KBM-7 (cell line): ENCODE measurements around the gene MRPS6.

Source experiments
- DNase-seq: peaks from one replicate; pipeline ENCODE4 v3.0.0-alpha.2; 2015
- in situ Hi-C: fragments of 300-500 bp; cut with MboI; formaldehyde crosslinking; loops from 2 replicates; pipeline ENCODE4 v1.14.3; 2020; ENCODE audit warnings: low sequenced_read_pairs, low pct_unique_long_range_greater_than_20kb, mixed read lengths

Gene MRPS6

DNA sequence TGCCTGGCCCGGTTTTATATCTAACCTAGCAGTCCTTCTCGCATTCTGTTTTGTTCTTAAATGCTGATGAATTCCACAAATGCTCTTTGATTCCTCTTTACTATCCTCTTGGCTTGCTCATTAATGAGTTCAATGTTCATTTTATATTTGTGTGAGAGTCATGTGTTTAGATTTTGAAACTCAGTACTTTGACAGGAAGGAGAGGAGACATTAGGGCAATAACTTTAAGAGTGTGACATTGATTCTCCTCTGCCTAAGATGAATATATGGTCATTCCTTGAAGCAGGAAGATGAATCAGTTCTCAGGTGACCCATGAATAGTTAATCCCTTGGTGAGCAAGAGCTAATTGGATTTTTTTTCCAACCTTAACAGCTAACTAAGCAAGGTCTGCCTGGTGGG, 84.1 kb downstream of the MRPS6 start:
- DNase-seq, result no peak
- in situ Hi-C loops, result no loop called here

DNA sequence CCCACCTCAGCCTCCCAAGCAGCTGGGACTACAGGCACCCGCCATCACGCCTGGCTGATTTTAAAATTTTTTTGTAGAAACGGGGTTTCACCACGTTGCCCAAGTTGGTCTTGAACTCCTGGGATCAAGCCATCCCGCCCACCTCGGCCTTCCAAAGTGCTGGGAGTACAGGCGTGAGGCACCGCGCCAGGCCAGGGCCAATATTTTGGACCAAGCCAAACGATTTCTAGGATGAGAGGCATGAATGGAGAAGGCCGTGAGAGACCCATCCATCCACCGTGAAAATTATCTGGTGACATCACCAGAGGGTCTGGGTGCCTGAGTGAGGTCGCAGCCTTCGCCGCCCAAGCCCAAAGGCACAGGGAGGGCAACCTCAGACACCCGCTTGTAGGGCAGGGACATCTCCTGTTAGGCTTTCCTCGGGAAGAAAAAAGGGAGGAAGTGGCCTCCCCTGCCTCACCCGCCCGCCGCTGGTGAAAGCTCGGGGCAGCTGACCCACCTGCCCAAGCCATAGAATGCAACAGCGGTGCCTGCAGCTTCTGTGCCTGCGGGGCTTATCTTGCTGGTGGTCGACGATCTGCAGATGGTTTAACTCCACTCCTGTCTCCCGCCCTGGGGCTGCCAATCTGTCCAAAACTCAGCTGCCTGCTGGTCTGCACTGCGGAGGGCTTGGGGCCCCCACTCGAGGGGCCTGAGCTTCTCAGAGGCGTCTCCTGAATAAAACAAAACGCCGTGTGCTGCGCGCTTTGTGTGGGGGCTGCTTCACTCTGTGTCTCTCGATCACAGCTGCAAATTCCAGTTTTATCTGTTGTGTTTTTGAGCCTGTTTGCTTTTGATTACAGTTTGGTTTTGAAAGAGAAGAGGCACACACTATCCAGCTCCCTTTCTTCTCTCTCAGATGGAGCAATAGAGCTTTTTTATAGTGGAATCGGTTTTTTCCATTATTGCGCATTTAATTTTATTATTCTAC, 85.8 kb downstream of the MRPS6 start:
- DNase-seq, result no peak

DNA sequence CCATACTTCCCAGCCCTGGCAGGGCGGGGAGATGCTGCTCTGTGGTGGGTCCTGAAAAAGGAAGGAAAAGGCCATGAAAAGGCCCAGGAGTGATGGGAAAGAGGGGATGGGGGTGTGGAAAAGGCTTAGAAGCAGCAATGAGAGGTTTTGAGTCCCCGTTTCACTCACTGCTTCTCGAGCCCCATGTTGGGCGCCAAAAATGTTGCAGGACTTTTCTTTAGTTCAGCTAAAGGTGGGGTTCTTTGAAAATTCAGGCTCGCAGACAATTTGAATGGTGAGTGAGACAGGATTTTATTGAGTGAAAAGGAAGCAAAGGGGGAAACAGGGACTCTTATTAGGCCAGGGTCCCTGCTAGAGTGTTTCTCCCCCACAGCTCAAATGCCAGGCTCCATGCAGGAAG, 93.1 kb downstream of the MRPS6 start:
- no peak for DNase-seq
- in situ Hi-C loops, result no loop called here

More for the DNA sequence above, 85.8 kb downstream of the MRPS6 start:
- in situ Hi-C loops, result no loop called here

DNA sequence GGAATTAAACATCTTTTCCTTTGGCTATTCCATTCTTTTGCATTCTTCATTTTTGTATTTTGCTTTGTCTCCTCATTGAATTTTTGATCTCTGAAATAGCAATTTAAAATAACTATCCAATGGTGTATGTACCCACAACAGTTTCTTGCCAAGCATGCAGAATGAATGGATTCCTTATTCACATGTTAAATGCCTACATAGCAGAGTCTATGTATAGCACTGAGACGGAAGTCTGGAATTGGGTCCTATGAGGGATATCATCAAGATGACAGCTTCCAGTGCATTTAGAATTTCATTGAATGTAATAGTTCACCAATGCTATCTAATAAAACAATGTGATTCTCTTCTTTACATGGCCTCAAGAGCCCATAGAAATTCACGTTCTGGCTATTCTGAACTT, 97.5 kb downstream of the MRPS6 start:
- DNase-seq, result no peak
- in situ Hi-C loops, result no loop called here

DNA sequence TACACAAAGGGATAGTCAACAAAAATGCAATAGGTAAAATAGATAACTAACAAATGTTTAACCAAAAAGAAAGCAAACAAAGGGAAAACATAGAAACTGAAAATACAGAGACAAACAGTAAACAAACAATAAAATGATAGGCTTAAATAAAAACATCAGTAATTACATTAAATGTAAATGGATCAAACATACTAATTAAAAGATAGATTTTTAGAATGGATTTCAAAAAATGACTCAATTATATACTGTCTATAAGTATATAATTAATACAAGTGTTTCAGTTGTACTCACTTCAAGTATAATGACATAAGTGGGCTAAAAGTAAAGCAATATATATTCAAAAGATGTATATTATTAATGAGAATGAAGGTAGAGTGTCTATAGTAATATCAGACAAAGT, 101.1 kb downstream of the MRPS6 start:
- DNase-seq, result no peak
- in situ Hi-C loops, result no loop called here

DNA sequence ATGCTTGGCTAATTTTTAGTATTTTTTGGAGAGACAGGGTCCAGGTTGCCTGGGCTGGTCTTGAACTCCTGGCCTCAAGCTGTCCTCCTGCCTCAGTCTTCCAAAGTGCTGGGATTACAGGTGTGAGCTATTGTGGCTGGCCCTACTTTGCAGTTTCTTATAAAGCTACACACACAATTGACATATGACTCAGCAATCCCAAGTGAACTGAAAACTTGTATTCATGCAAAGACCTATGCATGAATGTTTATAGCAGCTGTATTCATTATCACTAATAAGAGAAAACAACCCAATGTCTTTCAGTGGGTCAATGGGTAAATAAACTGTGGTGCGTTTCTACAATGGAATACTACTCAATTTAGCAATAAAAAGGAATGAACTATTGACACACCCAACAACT, 103.1 kb downstream of the MRPS6 start:
- in situ Hi-C loops, result no loop called here

DNA sequence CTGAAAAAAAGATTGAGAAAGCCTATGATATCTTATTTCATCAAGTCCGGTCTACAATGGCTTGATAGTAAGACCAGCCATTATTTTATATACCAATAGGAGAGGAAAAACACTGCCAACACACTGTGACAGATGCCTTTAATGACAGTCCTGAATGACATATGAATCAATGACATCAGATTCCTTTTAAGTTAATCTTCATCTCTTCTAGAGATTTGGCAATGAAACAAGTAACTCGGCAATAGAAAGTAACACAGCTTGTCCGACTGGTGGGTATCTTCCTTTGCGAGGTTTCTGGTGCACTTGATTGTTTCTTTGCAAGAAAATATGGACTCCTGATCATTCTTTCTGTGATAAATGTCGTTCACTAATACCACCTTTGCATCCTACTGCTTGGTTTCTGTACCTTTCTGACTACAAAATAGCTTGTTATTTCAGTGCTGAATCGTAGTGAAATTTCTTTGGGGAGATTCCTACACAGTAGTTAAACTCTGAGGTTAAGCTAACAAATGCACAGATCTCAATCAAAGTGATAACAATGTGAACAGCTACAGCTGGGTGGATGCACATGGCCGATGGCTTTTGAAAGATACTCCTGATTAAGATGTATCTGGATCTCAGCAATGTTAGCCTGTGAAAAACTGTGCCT, 104.7 kb downstream of the MRPS6 start:
- no peak for DNase-seq
- in situ Hi-C loops, result no loop called here

More for the DNA sequence above, 103.1 kb downstream of the MRPS6 start:
- no peak for DNase-seq

DNA sequence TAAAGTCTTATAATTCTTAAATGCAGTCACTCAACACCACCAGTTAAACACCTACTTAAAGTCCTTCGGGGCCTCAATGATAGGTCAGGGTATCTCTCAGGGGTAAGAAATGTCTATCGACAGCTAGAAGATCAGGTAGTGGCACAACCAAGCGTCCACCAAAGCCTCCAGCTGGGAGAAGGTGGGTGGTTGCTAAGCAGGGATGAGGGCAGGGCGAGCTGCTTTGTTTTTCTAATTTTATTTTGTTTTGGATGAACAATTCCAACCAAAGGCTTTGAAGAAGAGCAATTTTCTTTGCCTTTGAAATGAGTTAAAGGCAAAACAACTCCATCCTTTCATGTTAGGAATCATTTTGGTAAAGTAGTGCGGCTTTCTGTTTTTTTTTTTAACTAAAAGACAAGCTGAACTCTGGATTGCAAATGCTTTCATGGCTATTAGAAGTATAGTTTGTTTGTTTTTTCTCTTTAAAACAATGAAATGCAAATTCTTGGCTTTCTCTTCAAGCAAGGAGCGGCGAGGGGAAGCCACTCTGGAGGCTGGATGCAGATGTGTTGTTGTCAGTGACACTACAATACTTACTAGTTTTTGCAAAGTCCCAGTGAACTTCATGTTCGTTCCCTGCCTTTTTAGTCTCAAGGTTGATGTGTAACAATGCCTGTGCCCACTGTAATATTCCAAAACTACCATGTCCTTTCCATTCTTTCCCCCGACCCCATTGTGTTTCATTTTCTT, 106.0 kb downstream of the MRPS6 start:
- in situ Hi-C loops, result no loop called here
- no peak for DNase-seq

DNA sequence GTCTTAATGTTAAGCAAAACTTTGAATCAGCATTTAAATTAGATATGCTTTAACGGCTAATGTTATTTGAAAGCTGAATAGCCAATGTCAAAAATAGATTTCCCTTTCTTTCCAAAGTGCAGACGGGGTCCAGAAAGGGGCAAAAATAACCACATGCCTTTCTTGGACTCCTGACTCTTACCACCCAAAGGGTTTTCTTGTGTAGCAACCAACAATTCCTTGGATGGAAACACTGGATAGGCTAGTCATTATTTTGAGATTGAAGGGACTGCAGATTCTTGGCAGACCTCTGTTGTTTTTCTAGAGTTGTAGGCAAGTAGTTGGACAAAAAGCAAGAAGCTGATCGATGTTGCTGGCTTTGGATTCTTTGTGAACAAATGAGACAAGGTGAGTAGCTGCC, 107.0 kb downstream of the MRPS6 start:
- in situ Hi-C loops, result no loop called here
- DNase-seq, result no peak

DNA sequence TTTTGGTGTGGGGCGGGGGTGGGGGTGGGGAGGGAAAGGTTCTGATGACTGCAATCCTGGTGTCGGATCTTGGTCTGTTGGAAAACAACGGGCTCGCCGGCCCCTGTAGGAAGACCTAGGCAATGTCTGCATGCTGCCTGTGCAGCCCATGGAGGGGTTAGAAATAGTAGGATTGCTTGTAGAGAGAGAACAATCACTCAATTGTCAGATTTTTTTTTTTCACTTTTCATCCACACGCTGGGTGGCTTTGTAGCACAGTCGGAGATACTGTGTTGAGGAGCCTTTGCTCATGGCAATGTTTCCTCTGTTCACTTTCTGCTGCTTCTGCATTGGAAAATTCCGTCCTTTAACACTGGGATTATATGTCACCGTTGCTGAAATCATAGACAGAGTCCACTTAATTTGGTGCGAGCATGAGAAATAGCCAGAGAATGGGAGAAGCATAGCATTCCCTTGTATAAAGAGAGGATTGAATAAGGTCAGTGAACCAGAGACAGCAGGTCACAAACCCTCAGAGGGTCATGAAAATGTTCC, 107.5 kb downstream of the MRPS6 start:
- DNase-seq, result no peak
- in situ Hi-C loops, result no loop called here

DNA sequence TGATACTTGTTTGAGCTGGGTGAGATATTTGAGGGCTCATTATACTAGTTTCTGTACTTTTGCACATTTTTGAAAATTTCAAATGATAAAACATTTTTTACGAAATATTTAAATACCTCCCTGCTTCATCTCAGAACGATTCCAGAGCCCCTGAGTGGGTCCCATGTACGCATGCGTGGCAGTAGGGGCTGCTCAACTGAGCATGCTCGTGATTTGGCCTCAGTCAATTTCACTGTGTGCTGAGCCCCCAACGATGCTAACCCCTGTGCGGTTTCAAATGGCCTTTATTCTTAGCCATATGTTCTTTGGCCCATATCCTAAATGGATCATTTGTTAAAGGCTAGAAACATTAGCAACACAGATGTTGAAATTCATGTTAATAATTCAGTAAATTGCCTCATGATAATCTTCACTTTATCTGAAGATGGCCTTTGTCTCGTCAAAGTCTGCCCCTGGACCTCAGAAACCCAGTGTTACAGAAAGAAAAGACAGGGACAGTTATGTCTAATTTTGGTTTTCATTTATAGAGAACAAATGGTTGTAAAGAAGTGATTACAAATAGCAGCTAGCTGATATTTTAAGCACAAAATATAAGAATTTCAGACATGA, 108.2 kb downstream of the MRPS6 start:
- no peak for DNase-seq

DNA sequence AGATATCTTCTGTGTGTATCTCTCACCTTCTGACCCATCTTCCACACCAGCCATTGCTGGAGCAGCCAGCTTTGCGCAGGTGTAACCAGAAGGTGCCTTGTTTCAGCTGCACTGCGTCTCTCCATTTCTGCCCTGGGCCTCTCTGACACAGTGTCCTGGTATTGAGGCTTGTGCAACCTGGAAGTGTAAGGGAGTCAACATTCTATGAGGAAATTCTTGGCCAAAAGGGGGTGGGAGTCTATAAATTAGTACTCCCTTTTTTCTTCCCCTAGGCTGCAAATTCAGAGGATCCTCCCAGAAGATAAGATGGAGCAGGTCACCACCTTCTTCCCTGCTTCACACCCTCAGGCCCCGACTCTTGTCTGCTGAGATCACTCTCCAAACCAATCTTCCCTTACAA, 109.1 kb downstream of the MRPS6 start:
- in situ Hi-C loops, result no loop called here
- DNase-seq, result no peak

More for the DNA sequence above, 108.2 kb downstream of the MRPS6 start:
- in situ Hi-C loops, result no loop called here

DNA sequence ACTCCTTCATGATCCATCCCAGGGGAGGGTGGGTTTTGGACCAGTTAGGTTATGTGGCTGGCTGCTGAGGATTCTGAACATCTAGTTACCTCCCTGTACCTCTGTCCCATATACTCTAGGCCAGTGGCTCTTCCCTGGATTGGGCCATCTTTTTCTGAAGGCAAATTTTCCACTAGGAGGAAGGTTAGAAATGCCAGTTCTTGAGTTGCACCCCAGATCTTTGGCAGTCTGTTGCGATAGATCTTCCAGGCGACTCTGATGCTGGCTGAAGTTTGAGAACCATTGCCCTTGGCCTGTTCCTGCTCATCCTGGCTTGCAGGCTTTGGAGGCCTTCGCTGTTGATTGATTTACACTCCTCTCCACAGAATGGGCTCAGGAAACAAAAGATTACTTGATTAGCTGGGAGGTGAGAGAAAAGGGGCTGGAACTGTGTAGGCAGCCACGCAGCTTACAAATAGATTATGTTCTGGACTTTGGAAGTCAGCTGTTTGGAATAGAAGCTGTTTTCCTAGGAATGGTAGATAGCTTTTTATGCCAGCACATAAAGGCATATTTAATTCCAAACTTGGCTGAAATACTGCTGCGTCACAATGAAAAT, 110.1 kb downstream of the MRPS6 start:
- DNase-seq, result no peak
- in situ Hi-C loops, result no loop called here

DNA sequence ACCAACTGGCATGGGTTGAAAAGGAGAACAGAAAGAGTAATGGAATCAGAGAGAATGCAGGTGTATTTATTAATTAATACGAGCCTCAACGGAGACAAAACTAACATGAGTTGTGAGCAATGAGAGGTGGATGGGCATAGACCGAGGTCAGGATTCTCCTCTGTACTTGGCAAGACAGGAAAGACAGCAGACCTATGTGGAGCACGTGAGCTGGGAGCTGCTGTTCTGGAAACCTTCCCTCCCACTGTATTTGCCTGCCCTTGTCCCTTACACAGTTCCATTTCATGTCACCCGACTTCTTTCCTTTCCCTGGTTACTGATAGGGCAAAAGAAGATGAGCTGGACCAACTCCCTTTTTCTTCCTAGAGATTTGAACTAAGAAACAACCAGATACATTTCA, 110.9 kb downstream of the MRPS6 start:
- DNase-seq, result no peak
- in situ Hi-C loops, result no loop called here

DNA sequence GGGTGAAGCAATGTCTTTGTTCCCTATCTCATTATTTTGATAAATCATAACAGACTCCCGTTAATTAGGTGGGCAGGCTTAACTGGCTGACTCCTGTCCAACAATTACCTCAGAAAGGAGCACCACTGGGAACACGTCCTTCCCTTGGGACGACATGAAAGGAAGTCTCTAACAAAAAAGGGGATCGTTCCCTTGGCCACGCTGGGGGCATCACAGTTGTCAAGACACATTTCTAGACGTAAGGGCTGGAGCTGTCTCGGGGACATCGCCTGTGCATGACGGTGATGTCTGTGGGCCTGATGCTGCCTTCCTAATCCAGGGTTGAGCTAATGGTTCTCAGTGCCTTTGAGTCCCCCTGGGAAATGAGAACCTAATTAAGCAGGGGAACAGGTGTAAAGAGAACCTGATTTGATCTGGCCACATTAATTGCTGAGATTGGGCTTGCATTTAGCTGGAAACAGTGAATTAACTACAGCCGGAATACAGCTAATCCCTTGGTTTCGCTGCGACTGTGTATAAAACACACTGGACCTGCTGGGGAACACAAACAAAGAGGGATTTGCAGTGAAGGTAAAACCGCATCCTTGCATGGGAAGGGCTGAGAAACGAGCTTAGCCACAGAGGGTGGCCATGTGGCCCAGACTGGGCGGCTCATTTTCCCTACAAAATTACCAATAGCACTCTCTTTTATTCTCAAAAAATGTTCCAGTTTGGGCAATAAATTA, 111.8 kb downstream of the MRPS6 start:
- DNase-seq, result no peak
- in situ Hi-C loops, result no loop called here

DNA sequence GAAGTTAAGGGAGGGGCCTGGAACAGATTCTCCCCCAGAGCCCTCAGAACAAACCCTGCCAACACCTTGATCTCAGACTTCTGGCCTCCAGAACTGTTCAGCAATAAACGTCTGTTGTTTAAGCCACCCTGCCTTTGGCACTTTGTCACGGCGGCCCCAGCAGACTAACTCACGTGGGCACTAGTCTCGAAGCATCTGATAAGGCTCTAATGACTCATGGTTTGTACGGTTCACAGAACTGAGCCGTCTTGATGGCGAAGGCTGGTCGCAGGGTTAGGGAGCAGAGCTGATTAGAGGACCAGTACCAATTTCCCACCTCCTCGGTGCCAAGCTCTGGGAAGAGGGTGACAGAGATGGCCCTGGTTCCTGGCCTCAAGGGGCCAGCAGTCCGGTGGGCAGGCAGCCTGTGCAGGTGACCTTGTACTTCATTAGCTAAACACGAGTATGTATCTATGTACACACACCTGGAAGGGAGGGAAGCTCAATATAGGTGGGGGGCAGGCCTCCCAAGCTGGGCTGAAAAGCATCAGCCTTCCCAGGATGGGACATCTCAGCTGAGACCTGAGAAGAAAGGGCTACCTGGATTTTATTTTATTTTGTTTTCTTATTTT, 112.8 kb downstream of the MRPS6 start:
- DNase-seq, result no peak
- in situ Hi-C loops, result no loop called here

DNA sequence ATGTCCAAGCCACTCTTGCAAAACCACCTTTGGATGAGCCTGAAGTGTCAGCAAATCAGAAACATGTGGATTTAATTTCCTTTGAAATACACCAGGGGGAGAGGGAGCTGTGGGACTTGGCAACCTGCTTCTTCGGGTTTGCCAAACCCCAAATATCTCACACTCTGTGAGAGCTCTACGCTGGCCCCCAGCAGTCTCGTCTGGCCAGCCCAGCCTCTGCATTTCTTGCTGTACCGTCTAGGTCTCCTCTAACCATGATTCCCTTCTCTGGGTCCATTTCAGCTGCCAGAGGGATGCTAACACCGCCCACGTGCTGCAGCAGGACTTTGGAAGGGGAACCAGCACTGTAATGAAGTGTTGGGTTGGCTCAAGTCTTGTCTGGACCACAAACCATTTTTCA, 114.6 kb downstream of the MRPS6 start:
- no peak for DNase-seq
- in situ Hi-C loops, result no loop called here

DNA sequence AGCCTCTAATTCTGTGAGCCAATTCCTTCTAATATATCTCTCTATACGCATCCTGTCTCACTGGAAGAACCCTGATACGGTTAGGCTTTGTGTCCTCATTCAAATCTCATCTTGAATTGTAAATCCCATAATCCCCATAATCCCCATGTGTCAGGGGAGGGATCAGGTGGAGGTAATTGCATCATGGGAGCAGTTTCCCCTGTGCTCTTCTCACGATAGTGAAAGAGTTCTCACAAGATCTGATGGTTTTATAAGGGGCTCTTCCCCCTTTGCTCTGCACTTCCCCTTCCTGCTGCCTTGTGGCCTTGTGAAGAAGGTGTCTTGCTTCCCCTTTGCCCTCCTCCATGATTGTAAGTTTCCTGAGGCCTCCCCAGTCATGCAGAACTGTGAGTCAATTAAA, 116.1 kb downstream of the MRPS6 start:
- in situ Hi-C loops, result no loop called here
- peak; percentile 63 for DNase-seq
